GM15510 (cell line): ENCODE results near the gene STIM2.

Experiments used
- POLR2A ChIP-seq: IDR thresholded peaks from 3 replicates; pipeline ENCODE4 v1.6.1; 2011; ENCODE audit warnings: borderline replicate concordance; ENCODE audit not compliant: insufficient read length; ENCODE audit errors: extremely low read depth

Gene STIM2

DNA sequence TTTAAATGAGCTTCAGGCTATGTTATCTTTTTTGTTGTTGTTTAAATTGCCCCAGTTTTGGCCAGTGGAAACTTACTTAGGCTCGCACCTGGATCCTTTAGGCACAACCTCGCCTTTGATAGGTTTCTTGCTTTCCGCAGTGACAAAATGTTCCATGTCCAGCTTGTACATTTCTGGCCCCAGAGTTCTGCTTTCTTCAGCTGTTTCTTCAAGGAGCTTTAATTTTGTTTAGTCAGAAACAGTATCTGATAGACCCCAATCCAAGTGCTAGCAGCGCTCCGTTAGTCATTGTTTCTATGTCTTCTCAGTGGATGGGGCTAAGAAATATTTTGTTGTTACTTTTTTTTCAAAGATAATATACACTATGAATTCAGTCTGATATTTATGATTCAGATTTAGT, 82.8 kb downstream of the STIM2 start:
- no peak for TF ChIP-seq POLR2A

DNA sequence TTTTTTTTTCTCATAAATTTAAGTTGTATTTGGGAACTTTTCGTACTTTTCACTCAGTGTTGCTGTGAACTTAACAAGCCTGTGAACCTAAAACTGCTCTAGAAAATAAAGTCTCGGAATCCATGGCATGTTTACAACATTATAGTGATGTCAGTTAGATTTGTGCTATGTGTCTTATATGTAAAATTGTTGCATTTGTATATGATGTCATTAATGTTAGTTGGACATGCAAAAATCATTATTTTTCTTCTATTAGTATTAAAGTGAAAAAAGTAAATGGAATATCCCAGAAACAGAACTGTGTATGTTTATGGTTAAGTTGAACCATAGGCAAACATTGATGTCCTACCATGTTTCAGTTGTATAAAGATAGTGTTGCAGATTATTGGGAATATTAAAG, 85.2 kb downstream of the STIM2 start:
- TF ChIP-seq POLR2A = no peak

DNA sequence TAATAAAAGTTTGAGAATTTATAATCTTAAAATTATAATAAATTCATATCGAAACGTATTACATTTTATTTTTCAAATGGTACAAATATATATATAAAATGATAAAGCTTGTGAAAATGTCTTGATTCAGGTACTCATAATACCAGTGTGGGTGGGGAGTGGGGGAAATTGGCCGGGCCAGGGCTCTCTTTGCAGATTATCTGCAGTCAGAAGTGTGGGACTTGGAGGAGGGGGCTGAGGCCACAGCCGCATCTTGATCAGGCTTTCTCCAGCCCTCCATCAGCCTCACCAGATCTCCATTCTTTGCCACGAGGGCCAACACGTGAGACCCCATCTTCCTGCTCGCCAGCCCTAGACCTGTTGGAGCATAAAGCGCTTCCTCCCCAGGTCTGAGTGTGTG, 86.7 kb downstream of the STIM2 start:
- no peak for TF ChIP-seq POLR2A

DNA sequence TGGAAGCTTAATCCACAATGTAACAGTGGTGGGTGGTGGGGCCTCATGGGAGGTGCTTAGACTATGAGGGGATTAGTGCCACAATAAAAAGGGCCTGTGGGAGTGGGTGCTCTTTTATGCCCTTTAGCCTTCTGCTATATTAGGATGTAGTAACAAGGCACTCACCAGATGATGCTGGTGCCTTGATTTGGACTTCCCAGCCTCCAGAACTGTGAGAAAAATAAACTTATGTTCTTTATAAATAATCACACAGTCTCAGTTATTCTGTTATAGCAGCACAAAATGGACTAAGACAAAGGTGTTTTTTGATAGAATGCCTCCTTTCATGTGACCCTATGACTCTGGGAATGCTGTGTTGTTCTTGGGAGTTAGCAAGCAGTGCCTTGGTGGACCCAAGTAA, 89.8 kb downstream of the STIM2 start:
- TF ChIP-seq POLR2A = no peak

DNA sequence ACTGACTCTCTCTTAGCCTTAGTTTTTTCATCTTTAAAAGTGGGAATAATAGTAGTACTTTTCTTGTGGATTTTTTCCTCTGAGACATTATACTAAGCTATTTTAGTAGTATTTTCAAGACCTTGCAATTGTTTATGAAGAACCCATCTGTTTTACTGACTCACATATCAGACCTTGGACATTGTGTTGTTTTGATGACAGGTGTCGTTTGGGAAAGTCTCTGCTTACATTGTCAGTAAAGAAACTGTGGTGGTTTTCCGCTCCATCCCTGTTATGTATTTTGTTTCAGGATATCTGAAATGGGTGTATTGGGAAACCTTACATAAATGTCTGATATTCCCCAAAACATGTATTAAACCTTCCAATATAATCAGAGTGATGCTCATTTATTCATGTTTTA, 92.2 kb downstream of the STIM2 start:
- TF ChIP-seq POLR2A = no peak

DNA sequence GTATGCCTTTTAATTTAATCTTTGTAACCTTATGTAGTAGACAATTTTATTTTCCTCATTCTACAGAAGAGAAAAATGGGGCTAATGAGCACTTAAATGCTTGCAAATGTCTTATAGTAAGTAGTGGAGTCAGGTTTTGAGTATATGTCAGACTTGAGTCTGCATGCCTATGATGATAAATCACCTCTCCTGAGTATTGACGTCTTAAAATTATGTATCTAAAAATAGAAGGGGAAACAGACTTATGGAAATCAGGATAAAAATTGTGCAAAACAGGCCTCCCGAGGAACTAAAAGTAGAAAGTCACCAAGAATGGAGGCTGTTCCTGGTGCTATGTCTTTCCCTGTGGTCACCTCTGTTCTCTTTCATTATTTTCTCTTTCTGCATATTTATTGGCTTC, 92.7 kb downstream of the STIM2 start:
- no peak for TF ChIP-seq POLR2A

DNA sequence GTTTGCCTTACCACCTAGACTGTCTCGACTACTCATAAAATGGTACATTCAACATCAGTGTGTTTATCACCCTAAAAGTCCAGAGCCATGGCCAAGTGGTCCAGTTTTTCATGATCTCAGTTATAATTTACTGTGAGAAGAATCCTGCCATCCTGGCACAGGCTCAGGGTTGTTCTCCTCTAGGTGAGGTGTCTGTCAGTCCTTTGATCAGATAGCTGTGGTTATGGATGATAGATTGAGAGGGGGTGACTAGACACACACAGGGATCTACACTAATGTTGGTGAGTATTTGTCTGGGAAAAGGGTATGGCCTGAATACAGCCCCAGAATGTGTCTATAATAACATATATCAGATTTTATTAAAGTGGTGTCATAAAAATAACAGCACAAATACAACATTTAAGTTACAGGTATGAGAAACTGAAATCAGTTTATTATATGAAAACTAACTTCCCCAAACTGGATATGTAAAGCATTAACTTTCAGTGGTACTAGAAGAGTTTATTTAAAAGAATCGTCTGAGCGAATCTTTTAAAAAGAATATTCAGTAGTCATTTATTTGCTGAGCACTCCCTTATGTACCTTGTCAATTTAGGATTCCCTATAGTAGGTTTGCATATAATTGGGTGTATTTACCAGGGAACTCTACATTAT, 93.3 kb downstream of the STIM2 start:
- no peak for TF ChIP-seq POLR2A

DNA sequence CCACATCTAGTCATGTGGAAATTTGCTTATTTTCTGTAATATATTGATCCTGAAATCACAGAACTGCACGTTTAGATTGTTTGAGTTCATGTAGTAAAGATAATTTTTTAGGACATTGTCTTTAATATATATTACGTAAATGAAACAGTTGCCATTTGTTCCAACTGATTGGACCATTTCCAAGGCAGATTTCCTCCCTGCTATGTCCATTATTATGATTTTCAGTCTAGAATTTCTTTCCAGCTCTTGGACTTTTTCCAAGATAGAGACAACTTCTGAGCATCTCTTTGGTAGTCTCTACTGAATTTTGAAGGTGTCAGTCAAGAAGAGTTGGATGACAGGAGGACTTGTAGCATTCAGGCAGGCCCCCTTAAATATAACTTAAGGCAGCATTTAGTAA, 94.6 kb downstream of the STIM2 start:
- no peak for TF ChIP-seq POLR2A

DNA sequence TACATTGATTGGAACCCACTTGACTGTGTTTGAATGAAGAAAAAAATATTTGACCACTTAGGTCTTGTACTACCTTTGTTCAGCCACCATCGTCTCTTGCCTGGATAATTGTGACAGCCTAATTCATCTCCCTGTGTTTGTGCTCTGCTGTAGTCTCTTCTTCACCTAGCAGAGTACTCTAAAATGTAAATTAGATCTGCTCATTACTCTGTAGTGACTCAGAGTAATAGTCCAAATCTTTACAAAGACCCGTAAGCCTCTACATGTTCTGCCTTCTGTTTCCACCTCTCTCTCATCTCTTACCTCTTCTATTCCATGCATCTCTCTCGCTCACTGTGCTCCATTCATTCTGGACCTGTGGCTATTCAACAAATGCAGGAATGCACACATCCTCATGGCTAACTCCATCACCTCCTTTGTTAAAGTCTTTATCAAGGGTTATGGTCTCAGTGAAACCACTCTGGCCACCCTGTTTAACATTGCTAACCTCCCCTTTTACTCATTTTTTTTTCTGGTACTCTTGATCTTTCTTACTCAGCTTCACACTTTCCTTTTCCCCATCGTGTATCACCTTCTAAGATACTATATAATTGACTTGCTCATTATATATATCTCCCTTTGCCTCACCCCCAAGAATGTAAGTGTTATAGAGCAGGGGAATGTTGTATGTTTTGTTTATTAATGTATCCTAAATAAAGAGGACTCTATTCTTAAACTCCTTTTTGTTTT, 98.4 kb downstream of the STIM2 start:
- TF ChIP-seq POLR2A = no peak

DNA sequence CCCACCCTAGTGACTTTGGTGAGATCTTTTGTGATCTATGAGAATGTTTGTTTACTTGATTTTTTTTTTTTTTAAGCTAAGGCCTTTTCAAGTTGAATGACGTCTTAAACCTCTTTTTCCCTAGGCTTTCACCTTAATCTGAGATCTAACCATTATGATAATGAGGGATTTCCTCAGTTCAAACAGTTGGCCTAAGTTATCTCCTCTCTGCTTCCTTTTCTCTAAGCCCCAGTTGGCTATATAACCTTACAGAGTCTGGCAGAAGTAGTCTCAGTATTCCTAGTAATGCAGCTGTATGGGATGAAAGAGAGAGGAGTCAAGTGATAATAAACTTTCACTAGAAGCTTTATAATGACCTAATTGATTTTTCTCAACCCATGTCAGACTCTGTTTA, 99.0 kb downstream of the STIM2 start:
- no peak for TF ChIP-seq POLR2A

DNA sequence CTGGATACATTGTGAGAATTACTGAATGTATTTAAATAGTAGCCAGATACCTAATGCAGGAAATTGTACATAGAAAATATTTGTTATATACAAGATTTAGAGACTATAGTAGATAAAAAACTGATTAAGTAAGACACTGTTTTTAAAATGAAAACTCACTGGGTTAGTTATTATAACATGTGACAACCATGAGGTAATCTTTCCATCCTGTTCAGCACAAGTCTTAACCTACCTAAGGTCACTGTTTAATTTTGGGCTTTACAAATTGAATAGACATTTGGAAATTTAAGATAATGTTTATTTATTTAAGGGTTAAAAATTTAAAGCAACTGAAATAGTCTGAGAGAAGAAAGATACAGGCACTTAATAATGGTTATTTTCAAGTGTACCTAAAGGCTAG, 102.1 kb downstream of the STIM2 start:
- TF ChIP-seq POLR2A = no peak

DNA sequence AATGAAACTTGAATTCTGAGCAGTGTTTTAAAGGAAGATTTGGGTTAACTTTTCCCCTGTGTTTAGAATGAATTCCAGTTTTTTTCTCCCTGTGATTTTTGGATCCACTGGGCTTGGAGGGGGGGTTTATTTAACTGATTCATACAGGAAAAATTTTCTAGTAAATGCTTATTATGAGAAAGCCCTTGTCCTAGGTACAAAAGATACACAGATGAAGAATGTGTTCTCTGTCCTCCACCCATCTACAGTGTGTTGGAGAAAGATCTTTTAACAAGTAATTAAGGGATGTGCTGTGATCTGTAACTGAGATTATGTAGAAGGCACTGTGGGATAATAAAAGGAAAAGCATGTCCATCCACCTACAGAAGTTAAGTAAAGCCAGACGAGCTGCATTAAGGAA, 103.9 kb downstream of the STIM2 start:
- no peak for TF ChIP-seq POLR2A

DNA sequence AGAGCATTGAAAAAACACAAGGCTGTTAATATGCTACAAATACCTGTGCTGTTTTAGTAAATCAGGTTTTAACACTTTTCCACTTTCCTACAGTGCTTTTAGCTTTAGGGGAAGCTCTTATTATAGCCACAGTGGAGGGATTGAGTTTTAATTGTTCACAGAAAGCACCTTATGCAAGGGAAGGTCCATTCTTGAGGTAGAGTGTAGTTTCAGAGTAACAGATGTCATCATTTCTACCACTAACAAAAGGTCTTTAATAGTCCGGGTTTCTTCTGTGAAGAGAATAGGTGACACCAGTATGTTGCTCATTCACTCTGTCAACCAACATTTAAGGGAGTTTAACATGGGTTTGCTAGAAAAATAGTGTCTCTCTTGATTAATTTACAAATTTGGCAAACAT, 104.4 kb downstream of the STIM2 start:
- TF ChIP-seq POLR2A = no peak

DNA sequence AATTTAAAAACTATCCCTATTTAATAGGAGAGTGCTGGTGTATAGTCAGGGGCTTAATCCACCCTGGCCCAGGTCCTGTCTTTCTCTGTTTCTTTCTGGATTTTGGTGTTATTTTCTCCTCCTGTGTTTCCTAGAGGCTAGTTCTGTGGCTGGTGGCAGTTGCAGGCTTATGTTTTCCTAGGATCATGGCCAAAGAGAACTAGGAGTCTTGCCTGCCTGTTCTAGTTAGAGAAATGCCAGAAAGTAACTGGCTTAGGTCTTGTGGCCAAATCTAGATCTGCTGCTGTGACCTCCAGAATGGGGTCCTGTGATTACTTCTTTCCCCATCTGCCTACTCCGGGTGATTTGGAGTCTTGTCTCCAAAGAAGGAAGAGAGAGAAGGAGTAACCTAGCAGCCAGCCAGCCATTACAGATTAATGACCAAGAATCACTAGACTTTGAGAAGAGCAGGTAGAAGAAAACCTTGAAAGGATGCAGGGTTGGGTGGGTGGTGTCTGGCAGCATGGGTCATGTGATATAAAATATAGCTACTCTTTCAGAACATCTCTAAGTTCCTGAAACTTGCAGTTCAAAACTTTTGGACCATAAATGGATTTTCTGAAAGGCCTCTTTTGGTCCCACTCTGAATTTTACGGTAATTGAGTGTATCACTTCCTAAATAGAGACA, 117.9 kb downstream of the STIM2 start:
- no peak for TF ChIP-seq POLR2A

DNA sequence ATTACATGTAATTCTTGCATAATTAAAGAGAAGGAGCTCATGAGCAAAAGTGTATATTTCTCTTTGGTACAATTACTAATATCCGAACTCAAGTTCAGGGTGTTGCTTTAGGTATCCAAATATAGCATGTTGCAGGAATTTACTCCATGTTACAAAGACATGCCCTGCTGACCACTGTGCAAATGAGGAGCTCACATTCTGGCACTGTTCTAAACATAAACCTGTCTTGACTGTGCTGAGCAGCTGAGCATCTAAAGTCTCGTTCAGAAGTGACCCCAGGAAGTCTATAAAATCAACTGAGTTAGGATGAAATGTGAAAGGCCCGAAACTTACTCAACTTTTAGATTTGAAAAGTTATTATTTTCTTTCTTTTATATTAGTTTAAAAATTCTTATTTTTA, 124.3 kb downstream of the STIM2 start:
- TF ChIP-seq POLR2A = no peak

DNA sequence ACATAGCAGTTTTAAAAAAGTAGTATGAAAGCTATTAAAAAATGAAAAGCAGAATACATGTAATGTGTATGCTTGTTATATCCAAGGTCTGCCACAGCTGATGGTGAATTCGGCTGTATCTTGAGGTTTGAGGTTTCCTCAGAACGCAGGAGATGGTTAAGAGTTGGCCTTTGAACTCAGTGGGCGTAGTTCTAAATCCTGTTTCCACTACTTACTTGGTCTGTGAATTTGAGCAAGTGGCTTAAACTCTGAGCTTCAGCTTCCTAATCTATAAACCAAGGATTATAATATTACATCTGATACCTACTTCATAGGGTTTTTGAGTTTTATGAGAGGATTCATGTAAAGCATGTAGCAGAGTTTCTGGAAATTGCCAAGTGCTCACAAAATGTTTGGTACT, 125.2 kb downstream of the STIM2 start:
- TF ChIP-seq POLR2A = no peak
